ENCODE results near the gene SREBF1. TPM values are rescaled to one million over a fixed set of nuclear protein-coding genes. Genes with fewer than 3 reads are reported as not detected.

The SREBF1 gene
- 13.6 and 13.7 TPM in 2 replicates for polyA plus RNA-seq (2011; rRNA removed)
- 24.9 and 28.1 TPM in 2 replicates for polyA minus RNA-seq (2011; rRNA and poly(A)+ RNA removed)

GRCh38 chr17:17836818-17837379 lies at the start of gene SREBF1:
Gene SREBF1, minus strand, starts transcription at chr17:17836986. Its CDS starts 169 bp downstream, at chr17:17836817.
- ChIA-PET POLR2A (interaction anchor here (0.7 to 1.8 kb wide), 8 partner anchors 10 to 1456 kb away, joined by 3 to 9 read pairs (median 6); partner anchors contain the start of genes DRC3, TOM1L2 and UBB), CTCF (interaction anchor here (1.3 kb wide), 1 partner anchor 82 kb away, joined by 5 read pairs; no protein-coding TSS in a partner anchor)
- H3K27ac ChIP-seq (ENCODE audit: low read depth, low read length) = peak within 1 kb of the TSS; percentile 91
- no peak for DNase-seq (ENCODE audit: low read depth, low spot score)
- TF ChIP-seq, protein P1, sequence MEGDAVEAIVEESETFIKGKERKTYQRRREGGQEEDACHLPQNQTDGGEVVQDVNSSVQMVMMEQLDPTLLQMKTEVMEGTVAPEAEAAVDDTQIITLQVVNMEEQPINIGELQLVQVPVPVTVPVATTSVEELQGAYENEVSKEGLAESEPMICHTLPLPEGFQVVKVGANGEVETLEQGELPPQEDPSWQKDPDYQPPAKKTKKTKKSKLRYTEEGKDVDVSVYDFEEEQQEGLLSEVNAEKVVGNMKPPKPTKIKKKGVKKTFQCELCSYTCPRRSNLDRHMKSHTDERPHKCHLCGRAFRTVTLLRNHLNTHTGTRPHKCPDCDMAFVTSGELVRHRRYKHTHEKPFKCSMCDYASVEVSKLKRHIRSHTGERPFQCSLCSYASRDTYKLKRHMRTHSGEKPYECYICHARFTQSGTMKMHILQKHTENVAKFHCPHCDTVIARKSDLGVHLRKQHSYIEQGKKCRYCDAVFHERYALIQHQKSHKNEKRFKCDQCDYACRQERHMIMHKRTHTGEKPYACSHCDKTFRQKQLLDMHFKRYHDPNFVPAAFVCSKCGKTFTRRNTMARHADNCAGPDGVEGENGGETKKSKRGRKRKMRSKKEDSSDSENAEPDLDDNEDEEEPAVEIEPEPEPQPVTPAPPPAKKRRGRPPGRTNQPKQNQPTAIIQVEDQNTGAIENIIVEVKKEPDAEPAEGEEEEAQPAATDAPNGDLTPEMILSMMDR (IDR thresholded peaks at IDR 0.05; ENCODE audit: low read depth, low read length) = no peak
- H3K4me3 ChIP-seq (ENCODE audit: low read depth, low read length) = peak within 1 kb of the TSS; percentile 92
- H3K27me3 ChIP-seq (ENCODE audit: control insufficient read depth, insufficient read depth, low read length) = no peaks in the 10 kb centered on the region
- no peaks in the 10 kb centered on the region; the same call in 1 of the 2 replicates for H3K9me3 ChIP-seq (ENCODE audit: control insufficient read depth, insufficient read depth, low read length)

DNA sequence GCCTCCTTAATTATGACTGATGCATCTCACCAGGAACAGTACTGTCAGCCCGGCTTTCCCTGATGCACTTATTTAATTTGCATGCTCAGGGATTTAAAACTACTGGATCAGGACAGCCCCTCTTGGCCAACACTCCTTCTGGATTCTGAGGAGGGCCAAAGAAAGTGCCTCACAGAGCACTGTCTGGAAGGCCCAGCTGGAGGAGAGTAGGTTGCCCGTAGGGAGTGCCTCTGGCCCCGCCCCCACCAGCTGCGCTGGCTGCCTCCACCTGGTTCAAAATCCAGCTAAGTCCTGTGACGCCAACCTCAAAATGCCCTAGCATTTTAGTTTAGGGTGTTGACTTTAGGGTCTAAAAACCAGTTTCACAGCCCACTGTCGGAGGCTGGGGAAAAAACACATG lies 49.4 kb upstream of the SREBF1 start:
- ChIA-PET POLR2A (no interaction called here), CTCF (interaction anchor here (0.6 kb wide), 1 partner anchor 112 kb away, joined by 3 read pairs; no protein-coding TSS in a partner anchor)
- H3K27ac ChIP-seq (ENCODE audit: low read depth, low read length) = no peak overlapping the region
- no peaks in the 10 kb centered on the region for H3K27me3 ChIP-seq (ENCODE audit: control insufficient read depth, insufficient read depth, low read length)
- no peak overlapping the region for H3K4me3 ChIP-seq (ENCODE audit: low read depth, low read length)
- H3K9me3 ChIP-seq (ENCODE audit: control insufficient read depth, insufficient read depth, low read length) = no peaks in the 10 kb centered on the region
- TF ChIP-seq, protein P1 (IDR thresholded peaks at IDR 0.05; ENCODE audit: low read depth, low read length) = no peak
- DNase-seq (ENCODE audit: low read depth, low spot score) = no peak

DNA sequence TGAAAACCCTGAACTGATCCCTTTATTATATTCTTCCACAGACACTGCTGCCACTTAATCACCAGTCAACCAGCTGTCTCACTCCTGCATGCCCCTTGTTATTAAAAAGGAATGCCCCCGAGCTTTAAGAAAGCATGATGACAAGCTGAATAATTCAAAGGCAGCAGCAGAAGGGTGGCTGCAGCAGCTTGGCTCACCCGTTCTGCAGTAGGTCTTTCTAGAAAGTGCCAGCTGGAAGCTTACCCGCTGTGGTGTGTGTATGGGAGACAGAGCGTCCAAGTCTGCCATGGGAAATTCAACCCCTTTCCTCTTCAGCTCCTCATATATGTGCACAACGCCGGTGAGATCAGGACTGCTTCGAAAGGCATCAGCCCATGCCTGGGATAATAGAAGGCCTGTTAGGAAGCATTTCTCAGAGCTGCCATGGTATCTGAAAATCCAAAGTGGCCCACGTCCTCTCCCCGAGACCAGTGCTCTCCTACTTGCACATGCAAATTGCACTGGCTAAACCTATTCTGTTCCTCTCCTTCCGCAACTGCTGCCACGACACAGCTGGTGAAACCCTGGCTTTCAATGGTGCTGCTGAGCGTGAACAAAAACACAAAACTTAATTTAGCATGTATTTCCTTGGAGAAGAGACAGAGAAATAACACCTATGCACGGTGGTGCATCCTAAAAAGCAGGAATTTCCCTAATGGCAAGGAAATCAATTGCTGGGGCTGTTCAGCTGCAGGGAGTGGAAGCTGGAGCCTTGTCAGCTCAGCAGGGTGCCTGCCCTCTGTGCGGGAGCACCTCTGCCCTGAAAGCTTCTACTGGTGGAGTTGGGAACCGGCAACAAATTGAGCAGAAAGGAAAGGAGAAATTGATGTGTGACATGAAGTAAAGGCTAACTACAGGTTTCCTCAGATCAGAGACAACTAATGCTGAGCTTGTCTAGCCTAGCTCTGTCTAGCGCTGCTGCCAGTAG lies 47.9 kb upstream of the SREBF1 start:
- no peak for DNase-seq (ENCODE audit: low read depth, low spot score)
- TF ChIP-seq, protein P1 (IDR thresholded peaks at IDR 0.05; ENCODE audit: low read depth, low read length) = no peak
- POLR2A ChIA-PET = no interaction called here

DNA sequence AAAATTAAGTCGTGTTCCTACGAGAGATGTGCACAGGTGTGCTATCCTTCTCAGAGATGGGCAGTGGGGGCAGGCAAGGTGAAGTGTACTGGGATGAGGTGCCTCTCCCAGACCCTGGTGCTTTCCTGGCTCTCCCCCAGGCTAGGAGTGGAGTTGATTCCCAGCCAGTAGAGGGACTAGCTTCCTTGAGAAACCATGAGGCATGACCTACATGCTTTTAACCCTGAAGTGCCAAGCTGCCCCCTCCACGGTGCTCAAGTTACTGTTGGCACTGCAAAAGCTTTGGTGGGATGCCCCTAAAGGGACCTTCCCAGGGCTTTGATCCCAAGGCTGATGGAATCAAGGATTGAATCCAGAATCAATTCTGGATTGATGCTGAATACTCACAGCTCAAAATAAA lies 47.0 kb upstream of the SREBF1 start:
- POLR2A ChIA-PET = no interaction called here
- no peaks in the 10 kb centered on the region for H3K9me3 ChIP-seq (ENCODE audit: control insufficient read depth, insufficient read depth, low read length)
- no peak for DNase-seq (ENCODE audit: low read depth, low spot score)

More for the DNA sequence above, 47.9 kb upstream of the SREBF1 start:
- Histone ChIP-seq H3K9me3 (ENCODE audit: control insufficient read depth, insufficient read depth, low read length) (no peaks in the 10 kb centered on the region), H3K27ac (ENCODE audit: low read depth, low read length) (no peak overlapping the region), H3K4me3 (ENCODE audit: low read depth, low read length) (no peak overlapping the region), H3K27me3 (ENCODE audit: control insufficient read depth, insufficient read depth, low read length) (no peaks in the 10 kb centered on the region)
- CTCF ChIA-PET = interaction anchor here (0.7 to 1.3 kb wide), 5 partner anchors 35 to 148 kb away, joined by 3 to 4 read pairs (median 4); no protein-coding TSS in a partner anchor

More for the DNA sequence above, 47.0 kb upstream of the SREBF1 start:
- TF ChIP-seq, protein P1 (IDR thresholded peaks at IDR 0.05; ENCODE audit: low read depth, low read length) = no peak
- H3K4me3 ChIP-seq (ENCODE audit: low read depth, low read length) = no peak overlapping the region
- CTCF ChIA-PET = interaction anchor here (0.9 to 1.3 kb wide), 2 partner anchors 36 to 149 kb away, joined by 3 to 4 read pairs; no protein-coding TSS in a partner anchor
- H3K27ac ChIP-seq (ENCODE audit: low read depth, low read length) = no peak overlapping the region
- no peaks in the 10 kb centered on the region for H3K27me3 ChIP-seq (ENCODE audit: control insufficient read depth, insufficient read depth, low read length)

Measured in AG04450 (cell line).